ENCODE data around the gene PFN3.
A peak's percentile ranks its signal among the peaks of the same experiment; 100 is the strongest.
"Not testable (repeated sequence)": the region's sequence is repeated elsewhere in the genome, so short reads cannot be mapped to it uniquely, and the experiment has no call there.

PFN3 gene

DNA sequence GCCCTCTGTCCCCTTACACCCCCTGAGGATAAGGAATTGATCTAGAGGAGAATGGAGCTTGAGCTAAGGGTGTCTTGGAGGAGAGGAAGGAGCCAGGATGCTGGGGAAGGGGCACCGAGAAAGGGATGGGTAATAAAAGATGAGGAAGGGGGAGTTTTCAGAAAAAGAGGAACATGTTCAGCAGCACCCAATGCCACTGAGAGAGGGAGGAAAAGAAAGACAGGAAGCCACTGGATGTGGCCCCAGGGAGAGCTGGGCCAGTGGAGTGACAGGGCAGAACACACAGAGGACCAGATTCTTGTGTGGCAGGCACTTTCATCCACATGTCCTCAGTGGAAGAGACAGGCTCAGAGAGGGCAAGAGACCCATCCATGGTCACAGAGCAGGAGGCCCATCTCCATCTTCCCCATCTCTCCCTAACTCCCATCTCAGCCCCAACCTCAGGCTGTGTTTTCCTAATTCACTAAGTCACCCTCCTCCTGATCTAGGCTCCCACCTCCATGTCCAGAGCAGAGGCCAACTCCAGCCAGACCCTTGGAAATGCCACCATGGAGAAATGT lies 7.2 kb downstream of the PFN3 start:
- no peak for DNase-seq (ENCODE audit: low read depth)

- DNase-seq (ENCODE audit: low read depth) = no peak
Observed at GRCh38 chr5:177392765-177393164, 7.7 kb downstream of the PFN3 start.

DNA sequence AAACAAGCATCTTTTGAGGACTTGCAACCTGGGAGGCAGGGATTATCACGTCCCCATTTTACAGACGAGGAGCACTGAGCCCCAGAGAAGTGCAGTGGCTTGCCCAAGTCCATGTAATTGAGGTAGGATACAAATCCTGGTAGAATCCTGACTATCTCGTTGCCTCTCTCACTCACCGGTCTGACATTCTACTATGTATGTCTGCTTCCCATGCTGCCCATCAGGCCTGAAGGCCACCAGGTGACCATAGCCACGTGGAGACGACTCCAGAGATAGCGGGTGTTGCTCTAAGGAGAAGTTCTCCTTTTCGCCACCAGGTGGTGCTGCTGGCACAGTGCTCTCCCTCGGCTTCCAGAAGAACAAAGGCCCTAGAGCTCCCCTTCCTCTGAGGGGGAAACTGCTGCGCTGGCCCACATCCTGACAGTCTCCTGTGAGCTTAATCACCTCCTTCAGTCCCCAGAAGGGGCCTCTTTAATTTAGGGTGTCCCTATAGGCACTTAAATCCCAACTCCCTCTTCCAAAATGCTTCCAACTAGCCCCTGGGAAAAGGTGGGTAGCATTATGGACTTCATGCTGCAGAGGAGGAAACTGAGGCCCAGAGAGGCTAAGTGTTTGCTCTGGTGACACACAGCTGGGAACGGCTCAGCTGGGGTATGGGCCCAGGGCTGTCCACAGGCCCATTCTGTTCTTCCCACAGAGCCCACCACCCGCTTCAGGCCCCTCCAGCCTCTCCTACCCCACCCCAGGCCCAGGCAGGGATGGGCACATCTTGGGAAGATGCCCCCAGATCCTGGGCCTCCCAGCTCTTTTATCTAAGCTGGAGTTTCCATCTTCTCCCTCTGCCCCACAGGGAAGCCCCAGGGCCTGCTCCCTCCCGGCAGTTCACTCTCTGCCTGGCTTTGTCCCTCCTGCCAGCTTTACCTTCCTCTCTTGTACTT lies 9.8 kb downstream of the PFN3 start:
- DNase-seq (ENCODE audit: low read depth) = peak; percentile 65

GRCh38 chr5:177389241-177390169 lies 11.0 kb downstream of the PFN3 start:
- DNase-seq (ENCODE audit: low read depth) = no peak

GRCh38 chr5:177388521-177389052 lies 11.9 kb downstream of the PFN3 start:
- DNase-seq (ENCODE audit: low read depth) = no peak

- DNase-seq (ENCODE audit: low read depth) = no peak
Observed at GRCh38 chr5:177387405-177387804, 13.1 kb downstream of the PFN3 start.

DNA sequence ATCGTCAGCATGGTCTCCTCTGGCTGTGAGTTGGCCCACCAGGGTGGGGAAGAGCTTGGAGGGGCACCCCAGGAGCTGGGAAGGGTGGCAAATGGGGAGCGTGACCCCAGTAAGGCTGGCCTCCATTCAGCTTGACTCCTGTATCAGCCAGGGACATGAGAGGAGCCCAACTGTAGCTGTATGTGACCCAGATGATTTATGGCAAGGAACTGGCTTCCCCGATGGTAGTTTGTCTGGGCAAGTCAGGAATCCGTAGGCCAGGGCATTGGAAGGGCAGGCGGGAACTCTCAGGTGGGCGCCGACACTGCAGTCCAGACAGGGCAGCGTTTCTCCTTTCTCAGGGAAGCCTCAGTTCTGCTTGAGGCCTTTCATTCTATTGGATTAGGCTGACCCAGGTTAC lies 13.9 kb downstream of the PFN3 start:
- DNase-seq (ENCODE audit: low read depth) = no peak

GRCh38 chr5:177385720-177386119 lies 14.7 kb downstream of the PFN3 start:
- no peak for DNase-seq (ENCODE audit: low read depth)

- DNase-seq (ENCODE audit: low read depth) = no peak
Observed at GRCh38 chr5:177384134-177384533, 16.3 kb downstream of the PFN3 start, which contains the start of gene SLC34A1. SLC34A1 (plus strand) TSS chr5:177384434; CDS start chr5:177385742, 1,308 bp downstream.

- no peak for DNase-seq (ENCODE audit: low read depth)
Observed at GRCh38 chr5:177383181-177383580, 17.3 kb downstream of the PFN3 start.

DNA sequence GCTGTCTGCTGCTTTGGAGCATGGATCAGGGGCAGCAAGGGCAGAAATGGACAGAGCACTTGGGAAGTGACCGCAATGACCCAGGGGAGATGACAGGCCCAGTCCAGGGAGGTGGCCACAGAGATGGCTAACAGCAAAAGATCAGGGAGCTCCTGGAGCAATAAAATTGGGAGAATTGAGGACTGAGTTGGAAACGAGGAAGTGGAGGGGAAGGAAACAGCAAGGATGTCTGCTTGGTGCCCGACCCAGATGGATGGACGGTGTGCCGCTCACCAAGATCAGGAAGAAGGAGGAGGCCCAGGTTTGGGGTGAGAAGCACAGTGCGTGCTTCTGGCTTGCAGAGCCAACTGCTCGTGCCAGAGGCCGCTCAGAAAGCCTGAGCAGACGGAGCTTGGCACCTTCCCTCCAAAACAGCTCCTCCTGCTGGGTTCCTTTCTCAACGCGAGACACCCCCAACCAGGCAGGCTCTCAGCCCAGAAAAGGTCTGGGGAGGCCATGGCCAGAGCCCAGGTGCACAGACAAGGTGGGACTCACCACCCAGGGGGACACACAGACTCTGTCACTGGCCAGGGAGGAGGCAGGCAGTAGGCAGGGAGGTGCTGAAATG lies 17.9 kb downstream of the PFN3 start:
- DNase-seq (ENCODE audit: low read depth) = no peak

DNA sequence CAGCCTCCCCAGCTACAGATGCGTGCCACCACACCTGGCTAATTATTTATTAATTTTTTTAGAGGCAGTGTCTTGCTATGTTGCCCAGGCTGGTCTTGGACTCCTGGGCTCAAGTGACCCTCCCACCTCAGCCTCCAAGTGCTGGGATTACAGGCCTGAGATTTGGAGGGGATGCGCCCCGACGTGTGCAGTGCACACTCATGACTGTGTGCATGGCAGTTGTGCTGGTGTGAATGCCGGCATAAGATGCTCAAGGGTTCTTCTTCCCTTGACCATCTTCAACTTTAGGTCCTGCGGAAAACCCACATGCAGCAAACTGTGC lies 19.7 kb downstream of the PFN3 start:
- no peak for DNase-seq (ENCODE audit: low read depth)

- DNase-seq (ENCODE audit: low read depth) = no peak
Observed at GRCh38 chr5:177378884-177379883, 21.3 kb downstream of the PFN3 start.

- no peak for DNase-seq (ENCODE audit: low read depth)
Observed at GRCh38 chr5:177377851-177378776, 22.3 kb downstream of the PFN3 start.

DNA sequence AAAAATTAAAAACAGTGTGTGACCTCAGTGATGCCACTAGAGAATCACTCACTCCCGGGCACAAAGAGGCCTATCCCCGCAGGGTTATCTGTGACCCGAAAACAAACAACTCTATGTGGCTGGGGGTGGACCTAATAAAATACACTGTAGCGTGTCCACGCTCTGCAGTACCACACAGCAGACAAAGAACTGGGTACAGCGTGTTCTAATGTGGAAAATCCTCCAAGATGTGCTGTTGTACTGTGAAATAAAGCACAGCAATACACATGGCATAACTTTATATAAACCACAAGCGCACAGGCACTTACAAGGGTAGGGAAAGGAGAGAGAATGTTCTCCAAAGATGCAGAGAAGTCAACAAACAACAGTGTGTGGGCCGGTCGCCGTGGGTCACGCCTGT lies 24.4 kb downstream of the PFN3 start:
- no peak for DNase-seq (ENCODE audit: low read depth)

- not testable (repeated sequence) for DNase-seq (ENCODE audit: low read depth)
Observed at GRCh38 chr5:177375516-177375915, 24.9 kb downstream of the PFN3 start.

- DNase-seq (ENCODE audit: low read depth) = no peak
Observed at GRCh38 chr5:177374211-177374610, 26.2 kb downstream of the PFN3 start.

GRCh38 chr5:177373806-177374205 lies 26.7 kb downstream of the PFN3 start:
- no peak for DNase-seq (ENCODE audit: low read depth)

GRCh38 chr5:177372910-177373309 lies 27.6 kb downstream of the PFN3 start:
- no peak for DNase-seq (ENCODE audit: low read depth)
